ENCODE results near the gene OSBPL8. TPM values are rescaled to one million over a fixed set of nuclear protein-coding genes. Genes with fewer than 3 reads are reported as not detected.
"Not testable (repeated sequence)": the region's sequence is repeated elsewhere in the genome, so short reads cannot be mapped to it uniquely, and the experiment has no call there.

Gene OSBPL8
- total RNA-seq, 2 donors from 2014 or later = 65.5 to 78.9 TPM

- Histone ChIP-seq H3K4me1 (ENCODE audit: control insufficient read depth in 1 of 2, low read depth in 2 of 2) (no peaks in the 10 kb centered on the region), H3K27me3 (replicated peaks; ENCODE audit: insufficient read depth) (no peaks in the 10 kb centered on the region), H3K4me3 (no peak overlapping the region), H3K36me3 (peaks cover 19% of the 10 kb centered on the region), H3K27ac (no peak overlapping the region), H3K9me3 (no peaks in the 10 kb centered on the region)
- ATAC-seq (ENCODE audit: insufficient number of reproducible peaks, low FRiP score, low read depth) = no peak
- no peak for TF ChIP-seq CTCF (IDR thresholded peaks at IDR 0.05)
- no peak for DNase-seq (ENCODE audit: low spot score)
Observed at GRCh38 chr12:76368230-76368629, 191.3 kb downstream of the OSBPL8 start.

GRCh38 chr12:76366163-76366562 is 193.4 kb downstream of the OSBPL8 start:
- ATAC-seq (ENCODE audit: insufficient number of reproducible peaks, low FRiP score, low read depth) = no peak

GRCh38 chr12:76364131-76364530 is 195.4 kb downstream of the OSBPL8 start:
- H3K4me3 ChIP-seq; DNase-seq (ENCODE audit: low spot score); H3K9me3 ChIP-seq; ATAC-seq (ENCODE audit: insufficient number of reproducible peaks, low FRiP score, low read depth); H3K27me3 ChIP-seq (replicated peaks; ENCODE audit: insufficient read depth); H3K4me1 ChIP-seq (ENCODE audit: control insufficient read depth in 1 of 2, low read depth in 2 of 2); H3K27ac ChIP-seq: not testable (repeated sequence)
- H3K36me3 ChIP-seq = peaks cover 16% of the 10 kb centered on the region

More at GRCh38 chr12:76366163-76366562, 193.4 kb downstream of the OSBPL8 start:
- Histone ChIP-seq H3K27ac (no peak overlapping the region), H3K27me3 (replicated peaks; ENCODE audit: insufficient read depth) (no peaks in the 10 kb centered on the region), H3K4me3 (no peak overlapping the region), H3K4me1 (ENCODE audit: control insufficient read depth in 1 of 2, low read depth in 2 of 2) (no peaks in the 10 kb centered on the region), H3K36me3 (peaks cover 18% of the 10 kb centered on the region), H3K9me3 (no peaks in the 10 kb centered on the region)
- TF ChIP-seq CTCF (IDR thresholded peaks at IDR 0.05) = no peak
- no peak for DNase-seq (ENCODE audit: low spot score)

GRCh38 chr12:76360316-76360715 is 199.3 kb downstream of the OSBPL8 start:
- Histone ChIP-seq H3K9me3 (no peaks in the 10 kb centered on the region), H3K4me1 (ENCODE audit: control insufficient read depth in 1 of 2, low read depth in 2 of 2) (no peaks in the 10 kb centered on the region), H3K27ac (no peak overlapping the region), H3K27me3 (replicated peaks; ENCODE audit: insufficient read depth) (no peaks in the 10 kb centered on the region), H3K36me3 (peaks cover 3% of the 10 kb centered on the region), H3K4me3 (no peak overlapping the region)
- ATAC-seq (ENCODE audit: insufficient number of reproducible peaks, low FRiP score, low read depth) (no peak), DNase-seq (ENCODE audit: low spot score) (no peak)
- no peak for TF ChIP-seq CTCF (IDR thresholded peaks at IDR 0.05)

- Histone ChIP-seq H3K4me3 (no peak overlapping the region), H3K27me3 (replicated peaks; ENCODE audit: insufficient read depth) (no peaks in the 10 kb centered on the region), H3K36me3 (peaks cover 3% of the 10 kb centered on the region), H3K9me3 (no peaks in the 10 kb centered on the region), H3K4me1 (ENCODE audit: control insufficient read depth in 1 of 2, low read depth in 2 of 2) (no peaks in the 10 kb centered on the region), H3K27ac (no peak overlapping the region)
- no peak for TF ChIP-seq CTCF (IDR thresholded peaks at IDR 0.05)
- ATAC-seq (ENCODE audit: insufficient number of reproducible peaks, low FRiP score, low read depth) = no peak
- no peak for DNase-seq (ENCODE audit: low spot score)
Observed at GRCh38 chr12:76356071-76356470, 203.5 kb downstream of the OSBPL8 start.
